Sigmoid colon (tissue), 4 donors: Measurements from ENCODE around the gene SPAG5.

Experiments
- CTCF ChIP-seq, 4 experiments: fragments of 450-650 bp in 3 of 4; fragments of 200-600 bp in 1 of 4; IDR thresholded peaks; one replicate each; pipeline ENCODE4 v1.5.1; 2016 to 2019; ENCODE audit warnings: antibody characterized with exemption in 4 of 4, mild to moderate bottlenecking in 3 of 4, moderate library complexity in 2 of 4
- POLR2A ChIP-seq, 2 donors: fragments of 450-650 bp; IDR thresholded peaks; one replicate each; pipeline ENCODE4 v1.6.1; 2016; ENCODE audit warnings: antibody characterized with exemption in 2 of 2, mild to moderate bottlenecking in 2 of 2, moderate library complexity in 2 of 2
- POLR2AphosphoS5 ChIP-seq, 4 donors: sonication (generic); formaldehyde crosslinking; IDR thresholded peaks; one replicate each; pipeline ENCODE4 v1.6.1; 2017; ENCODE audit warnings: antibody characterized with exemption in 4 of 4

GRCh38 chr17:28624148-28624547, 25.3 kb upstream of the SPAG5 start:
- no peak for TF ChIP-seq POLR2A (IDR thresholded peaks at IDR 0.05)
- no peak for TF ChIP-seq CTCF (IDR thresholded peaks at IDR 0.05)
- no peak for TF ChIP-seq POLR2AphosphoS5 (IDR thresholded peaks at IDR 0.05)
